ENCODE data around the gene GLCCI1. TPM values are rescaled to one million over a fixed set of nuclear protein-coding genes. Genes with fewer than 3 reads are reported as not detected.

GLCCI1 gene
- total RNA-seq, 1 donor from 2014 or later: 0.21 TPM

- intact Hi-C loops (cut with DNase I): loop anchor here (10.0 kb wide), 1 partner anchor 57 kb away; no protein-coding TSS in a partner anchor
- H3K4me3 ChIP-seq: no peak overlapping the region
- no peak overlapping the region for H3K27ac ChIP-seq
- TF ChIP-seq CTCF (IDR thresholded peaks at IDR 0.05): no peak
- H3K9me3 ChIP-seq: no peaks in the 10 kb centered on the region
- H3K27me3 ChIP-seq: no peaks in the 10 kb centered on the region
- DNase-seq (ENCODE audit: low spot score in 2 of 2): no peak
- no peaks in the 10 kb centered on the region for H3K36me3 ChIP-seq
- H3K4me1 ChIP-seq: no peaks in the 10 kb centered on the region
Observed at GRCh38 chr7:8111282-8111960, 142.8 kb downstream of the GLCCI1 start.

GRCh38 chr7:8112685-8113084 lies 144.1 kb downstream of the GLCCI1 start:
- Histone ChIP-seq H3K36me3 (no peaks in the 10 kb centered on the region), H3K27ac (no peak overlapping the region), H3K4me1 (no peaks in the 10 kb centered on the region), H3K9me3 (no peaks in the 10 kb centered on the region), H3K27me3 (no peaks in the 10 kb centered on the region), H3K4me3 (no peak overlapping the region)
- DNase-seq (ENCODE audit: low spot score in 2 of 2): no peak
- intact Hi-C loops (cut with DNase I): loop anchor here (10.0 kb wide), 1 partner anchor 58 kb away; no protein-coding TSS in a partner anchor
- TF ChIP-seq CTCF (IDR thresholded peaks at IDR 0.05): no peak

- TF ChIP-seq CTCF (IDR thresholded peaks at IDR 0.05): no peak
- Histone ChIP-seq H3K27me3 (no peaks in the 10 kb centered on the region), H3K4me1 (no peaks in the 10 kb centered on the region), H3K4me3 (no peak overlapping the region), H3K36me3 (no peaks in the 10 kb centered on the region), H3K9me3 (no peaks in the 10 kb centered on the region), H3K27ac (no peak overlapping the region)
- no peak for DNase-seq (ENCODE audit: low spot score in 2 of 2)
- intact Hi-C loops (cut with DNase I): loop anchor here (10.0 kb wide), 1 partner anchor 58 kb away; no protein-coding TSS in a partner anchor
Observed at GRCh38 chr7:8113184-8113583, 144.6 kb downstream of the GLCCI1 start.

GRCh38 chr7:8114175-8114574 lies 145.6 kb downstream of the GLCCI1 start:
- H3K4me3 ChIP-seq: no peak overlapping the region
- H3K27ac ChIP-seq: no peak overlapping the region
- H3K27me3 ChIP-seq: no peaks in the 10 kb centered on the region
- no peaks in the 10 kb centered on the region for H3K4me1 ChIP-seq
- DNase-seq (ENCODE audit: low spot score in 2 of 2): no peak
- intact Hi-C loops (cut with DNase I): loop anchor here (10.0 kb wide), 1 partner anchor 59 kb away; no protein-coding TSS in a partner anchor
- H3K36me3 ChIP-seq: no peaks in the 10 kb centered on the region
- TF ChIP-seq CTCF (IDR thresholded peaks at IDR 0.05): no peak
- no peaks in the 10 kb centered on the region for H3K9me3 ChIP-seq

GRCh38 chr7:8115547-8116402 lies 147.2 kb downstream of the GLCCI1 start:
- Histone ChIP-seq H3K4me3 (no peak overlapping the region), H3K9me3 (no peaks in the 10 kb centered on the region), H3K27me3 (no peaks in the 10 kb centered on the region), H3K27ac (no peak overlapping the region), H3K36me3 (no peaks in the 10 kb centered on the region), H3K4me1 (no peaks in the 10 kb centered on the region)
- no peak for TF ChIP-seq CTCF (IDR thresholded peaks at IDR 0.05)
- no peak for DNase-seq (ENCODE audit: low spot score in 2 of 2)
- intact Hi-C loops (cut with DNase I): loop anchor here (10.0 kb wide), 1 partner anchor 61 kb away; no protein-coding TSS in a partner anchor

Data from ascending aorta (tissue), 2 donors.